C1 segment of cervical spinal cord (tissue), 14 donors: Measurements from ENCODE around the gene ITGA3.

Experiments used
- DNase-seq, 14 donors: peaks; one replicate each; lab custom pipeline; 2025; lab: John Stamatoyannopoulos, UW

ITGA3 gene

DNA sequence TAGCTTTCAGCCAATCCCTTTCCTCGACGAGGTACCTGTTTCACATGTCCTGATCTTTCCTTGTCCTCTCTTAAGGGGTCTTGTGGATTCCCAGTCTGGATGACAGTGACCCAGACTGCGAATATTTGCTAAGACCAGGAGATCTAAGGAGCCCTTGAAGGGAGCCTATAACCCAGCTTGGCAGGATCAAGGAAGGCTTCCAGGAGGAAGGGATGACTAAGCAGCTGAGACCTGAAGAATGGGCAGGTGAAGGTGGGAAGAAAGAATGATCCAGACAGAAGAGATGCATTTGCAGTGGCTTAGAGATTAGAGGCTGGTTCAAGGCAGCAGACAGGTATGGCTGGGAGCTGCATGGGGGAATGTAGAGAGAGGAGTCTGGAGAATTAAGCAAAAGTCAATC, 37.3 kb downstream of the ITGA3 start:
- no peak for DNase-seq

DNA sequence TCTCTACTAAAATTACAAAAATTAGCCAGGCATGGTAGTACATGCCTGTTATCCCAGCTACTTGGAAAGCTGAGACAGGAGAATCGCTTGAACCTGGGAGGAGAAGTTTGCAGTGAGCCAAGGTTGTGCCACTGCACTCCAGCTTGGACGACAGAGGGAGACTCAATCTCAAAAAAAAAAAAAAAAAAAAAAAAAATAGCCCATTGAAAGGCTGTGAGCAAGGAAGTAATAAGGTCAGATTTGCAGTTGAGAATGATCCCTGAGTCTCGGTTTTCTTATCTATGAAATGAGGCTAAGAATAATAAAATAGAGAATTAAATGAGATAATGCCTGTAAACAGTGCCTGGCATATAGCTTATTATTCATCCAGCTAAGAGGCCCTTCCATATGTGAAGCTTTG, 37.9 kb downstream of the ITGA3 start:
- no peak for DNase-seq

DNA sequence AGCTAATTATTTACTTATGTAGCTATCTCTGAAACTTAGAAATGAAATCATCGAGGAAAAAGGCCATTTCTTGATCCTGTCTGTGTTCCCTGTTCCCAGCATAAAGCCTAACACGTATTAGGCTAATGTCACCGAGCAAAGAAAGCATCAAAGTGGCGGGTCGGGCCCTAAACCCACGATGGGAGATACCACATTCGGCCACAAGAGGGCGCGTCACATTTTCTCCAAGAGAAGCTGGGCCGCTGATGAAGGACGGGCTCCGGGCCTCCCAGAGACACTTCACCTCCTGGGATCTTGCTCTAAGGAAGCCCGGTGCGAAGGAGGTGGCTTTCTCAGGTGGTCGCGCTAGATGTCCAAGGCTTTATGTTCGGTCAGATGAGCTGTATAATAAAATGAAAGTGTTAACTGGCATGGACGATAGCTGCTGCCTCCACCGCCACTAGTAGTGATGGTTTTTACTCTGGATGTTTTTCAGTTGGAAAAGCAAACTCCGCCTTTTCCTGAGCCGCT, 38.4 kb downstream of the ITGA3 start:
- DNase-seq, result peak; percentile 44 to 90 (median 82)

DNA sequence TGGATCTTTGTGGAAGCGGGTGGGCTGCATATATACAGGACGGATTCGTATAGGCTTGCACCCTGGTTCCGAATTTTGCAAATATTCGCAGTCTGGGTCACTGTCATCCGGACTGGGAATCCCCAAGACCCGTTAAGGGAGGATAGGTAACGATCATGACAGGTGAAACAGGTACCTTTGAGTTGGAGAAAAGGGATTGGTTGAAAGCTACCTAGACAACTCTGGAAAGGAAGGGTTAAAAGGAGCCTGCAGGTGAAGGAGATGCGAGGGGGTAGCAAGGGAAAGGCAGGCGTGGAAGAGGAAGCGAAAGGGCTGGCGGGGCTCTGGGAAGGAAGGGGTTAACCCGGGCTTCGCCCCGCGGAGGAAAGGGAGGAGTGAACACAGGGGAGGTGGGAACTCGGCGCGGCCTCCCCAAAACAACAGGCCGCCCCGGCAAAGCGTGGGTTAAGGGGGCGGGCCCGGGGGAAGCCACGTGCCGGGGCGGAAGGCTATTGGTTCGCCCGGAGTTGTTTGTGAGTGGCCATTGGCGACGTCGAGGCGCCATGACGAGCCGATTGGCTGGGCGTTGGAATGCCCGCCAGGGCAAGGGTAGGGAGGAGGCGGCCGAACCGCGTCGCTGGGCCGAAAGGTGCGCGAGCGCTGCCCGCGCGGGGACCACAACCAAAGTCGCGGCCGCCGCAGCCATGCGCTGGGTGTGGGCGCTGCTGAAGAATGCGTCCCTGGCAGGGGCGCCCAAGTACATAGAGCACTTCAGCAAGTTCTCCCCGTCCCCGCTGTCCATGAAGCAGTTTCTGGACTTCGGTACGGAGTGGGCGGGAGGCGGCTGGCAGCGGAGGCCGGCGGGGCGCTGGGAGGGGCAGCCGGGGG, 39.1 kb downstream of the ITGA3 start, which contains the start of gene PDK2:
PDK2 (plus strand) TSS at position 599 of the 867 bp plus-strand sequence; CDS start at position 684, 85 bp downstream.
- DNase-seq, result peak; percentile 74 to 97 (median 92)

DNA sequence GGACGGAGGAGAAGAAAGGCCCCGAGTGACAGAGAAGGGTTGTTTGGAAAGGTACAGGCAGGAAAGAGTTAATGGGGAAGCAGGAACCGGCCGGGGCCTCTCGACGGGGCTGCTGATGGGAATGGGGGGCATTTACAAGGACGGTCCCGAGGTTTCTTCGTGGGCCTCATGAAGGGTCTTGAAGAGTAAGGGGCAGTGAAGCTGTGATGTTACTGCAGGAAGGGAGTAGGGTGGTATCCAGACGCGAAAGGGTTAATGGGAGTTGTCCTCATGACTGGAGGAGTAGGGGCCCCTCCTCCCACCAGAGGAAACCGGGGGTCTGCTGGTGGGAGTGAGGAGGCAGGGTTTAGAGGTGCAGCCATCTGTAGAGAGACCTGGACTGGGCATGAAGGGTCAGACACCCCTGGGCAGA, 39.7 kb downstream of the ITGA3 start:
- DNase-seq, result peak in 4 of 14 donors; percentile 49 to 60 (median 51)

DNA sequence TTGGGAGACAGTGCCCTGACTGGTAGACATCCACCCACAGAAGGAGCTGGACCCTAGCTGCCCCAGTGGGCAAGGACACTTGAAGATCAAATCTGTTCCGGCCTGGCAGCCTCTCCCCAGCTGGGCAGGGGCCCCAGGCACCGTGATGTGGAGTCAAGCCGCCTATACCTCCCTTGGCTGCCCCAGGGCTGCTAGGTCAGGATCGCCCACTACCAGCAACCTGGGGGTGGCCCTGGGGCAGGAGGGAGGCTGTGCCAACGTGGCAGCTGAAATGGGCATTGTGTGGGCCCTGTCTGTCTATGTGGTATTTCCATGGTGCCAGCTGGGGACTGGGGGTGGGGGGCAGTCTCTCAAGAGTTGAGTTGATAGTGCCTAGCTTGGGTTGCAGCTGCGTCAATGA, 40.2 kb downstream of the ITGA3 start:
- DNase-seq, result peak in 2 of 14 donors; percentile 24 to 49

DNA sequence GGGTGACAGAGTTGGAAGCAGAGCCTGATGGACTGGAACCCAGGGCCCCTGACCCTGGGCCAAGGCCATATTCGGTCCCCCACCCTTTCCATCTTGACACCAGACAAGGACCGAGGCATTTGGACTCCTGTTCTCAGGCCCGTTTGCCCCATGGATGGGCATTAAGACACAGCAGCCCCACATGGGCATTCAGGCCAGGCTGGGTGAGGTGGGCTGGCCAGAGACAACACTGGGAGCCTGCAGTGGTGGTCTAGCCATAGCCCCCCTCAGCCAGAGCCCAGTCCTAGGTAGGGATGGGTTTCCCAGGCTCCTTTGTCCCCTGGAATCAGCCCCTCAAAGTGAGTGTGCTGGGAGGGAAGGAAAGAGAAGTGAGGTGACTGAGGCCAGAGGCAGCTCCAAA, 40.8 kb downstream of the ITGA3 start:
- no peak for DNase-seq

DNA sequence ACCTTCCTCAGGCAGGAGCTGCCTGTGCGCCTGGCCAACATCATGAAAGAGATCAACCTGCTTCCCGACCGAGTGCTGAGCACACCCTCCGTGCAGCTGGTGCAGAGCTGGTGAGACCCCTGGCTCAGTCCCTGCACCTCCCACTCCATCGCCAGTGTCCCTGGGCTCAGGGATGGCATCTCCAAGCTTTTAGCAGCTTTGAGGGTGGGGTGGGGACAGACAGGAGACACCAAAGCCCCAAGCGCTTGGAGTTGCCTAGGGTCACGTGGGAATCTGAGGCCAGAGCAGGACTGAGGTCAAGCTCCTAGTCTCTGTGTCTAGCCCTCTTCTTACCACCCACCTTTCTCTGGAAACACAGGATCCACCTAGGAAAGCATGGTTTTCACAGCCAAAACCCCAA, 41.5 kb downstream of the ITGA3 start:
- DNase-seq, result no peak

DNA sequence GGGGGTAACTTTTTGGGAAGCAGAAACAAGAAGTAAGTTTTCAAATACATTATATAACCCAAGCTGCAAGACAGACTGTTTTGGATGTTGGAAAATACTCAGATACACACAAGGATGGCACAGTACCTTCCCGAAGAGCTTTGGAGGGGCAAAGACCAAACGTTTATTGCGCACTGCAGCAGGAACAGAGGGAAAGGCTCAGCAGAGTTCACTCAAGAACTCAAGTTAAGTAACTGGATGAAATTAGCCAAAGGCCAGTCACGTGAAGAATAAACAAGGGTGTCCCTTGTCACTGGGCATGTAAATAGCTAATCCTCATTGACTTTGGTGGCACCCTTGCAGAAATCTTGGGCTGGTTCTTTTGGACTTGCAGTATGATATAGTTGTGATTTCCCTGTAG, 42.0 kb downstream of the ITGA3 start:
- no peak for DNase-seq

DNA sequence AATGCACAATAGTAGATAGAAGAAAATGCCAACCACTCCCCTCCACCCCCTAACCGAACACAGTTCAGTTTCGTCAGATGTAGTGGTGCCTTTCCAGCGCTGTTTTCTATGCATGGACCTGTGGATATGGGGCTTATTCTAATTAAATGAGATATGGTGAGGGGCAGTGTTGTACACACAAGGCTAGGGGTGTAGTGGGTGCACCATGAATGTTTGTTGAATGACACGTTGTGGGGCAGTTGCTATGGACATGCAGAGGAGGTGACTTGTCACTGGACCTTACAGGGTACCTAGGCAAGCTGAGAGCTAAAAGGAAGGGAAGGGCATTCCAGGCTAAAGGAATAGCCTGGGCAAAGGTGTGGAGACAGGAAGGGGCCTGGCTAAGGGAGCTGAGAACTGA, 42.7 kb downstream of the ITGA3 start:
- no peak for DNase-seq

DNA sequence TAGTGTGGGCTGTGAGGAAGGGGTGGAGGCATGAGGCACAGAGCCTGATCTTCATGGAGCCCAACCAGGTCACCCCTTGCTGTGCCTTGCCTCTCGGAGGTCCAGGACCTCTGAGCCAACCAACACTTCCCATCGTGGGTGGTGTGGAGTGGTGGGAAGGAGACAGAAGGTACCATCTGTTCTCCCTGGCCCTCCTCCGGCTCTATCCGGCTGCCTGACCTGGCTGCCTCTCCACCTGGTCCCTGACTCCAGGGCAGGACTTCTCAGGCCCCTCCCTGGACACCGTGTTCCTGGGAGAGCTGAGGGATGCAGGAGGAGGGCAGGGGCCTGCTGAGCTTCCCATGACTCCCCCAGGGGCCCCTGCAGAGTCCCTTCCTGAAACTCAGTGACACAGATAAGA, 43.1 kb downstream of the ITGA3 start:
- DNase-seq, result peak in 2 of 14 donors; percentile 20 to 93

DNA sequence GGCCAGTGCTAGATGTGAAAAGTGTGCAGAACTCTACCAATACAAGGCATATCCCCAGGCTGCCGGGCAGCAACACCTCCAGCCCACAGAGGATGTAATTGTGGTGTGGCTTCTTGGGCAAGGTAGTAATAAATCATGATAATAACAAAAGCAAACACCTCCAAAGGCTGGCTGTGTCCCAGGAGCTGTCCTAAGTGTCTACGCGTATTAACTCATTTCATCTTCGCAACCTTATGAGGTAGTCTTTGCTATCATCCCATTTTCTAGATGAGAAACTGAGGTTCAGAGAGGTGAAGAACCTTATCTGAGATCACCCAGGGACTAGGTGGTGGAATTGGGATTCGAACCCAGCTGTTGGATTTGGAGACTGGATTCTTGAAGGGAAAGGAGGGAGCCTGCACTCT, 44.6 kb downstream of the ITGA3 start:
- DNase-seq, result no peak

DNA sequence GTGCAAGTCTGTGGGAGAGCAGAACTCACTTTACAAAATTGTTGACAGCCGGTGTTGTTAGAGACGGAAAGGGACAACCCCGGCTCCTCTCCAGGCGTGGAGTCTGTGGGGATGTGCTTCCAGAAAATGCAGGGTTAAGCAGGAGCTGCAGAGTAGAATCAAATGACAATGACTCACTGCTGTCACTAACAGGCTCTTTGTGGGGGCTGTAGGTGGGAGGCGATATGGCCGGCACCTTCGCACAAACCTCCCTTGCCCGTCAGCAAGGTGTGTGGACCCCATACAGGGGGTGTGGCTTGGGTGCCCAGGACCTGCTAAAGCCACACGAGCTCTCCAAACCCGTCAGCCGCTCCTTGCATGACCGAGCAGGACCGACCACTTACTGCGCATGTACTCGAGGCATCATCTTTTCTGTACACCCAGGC, 45.0 kb downstream of the ITGA3 start:
- DNase-seq, result peak in 1 of 14 donors; percentile 70

DNA sequence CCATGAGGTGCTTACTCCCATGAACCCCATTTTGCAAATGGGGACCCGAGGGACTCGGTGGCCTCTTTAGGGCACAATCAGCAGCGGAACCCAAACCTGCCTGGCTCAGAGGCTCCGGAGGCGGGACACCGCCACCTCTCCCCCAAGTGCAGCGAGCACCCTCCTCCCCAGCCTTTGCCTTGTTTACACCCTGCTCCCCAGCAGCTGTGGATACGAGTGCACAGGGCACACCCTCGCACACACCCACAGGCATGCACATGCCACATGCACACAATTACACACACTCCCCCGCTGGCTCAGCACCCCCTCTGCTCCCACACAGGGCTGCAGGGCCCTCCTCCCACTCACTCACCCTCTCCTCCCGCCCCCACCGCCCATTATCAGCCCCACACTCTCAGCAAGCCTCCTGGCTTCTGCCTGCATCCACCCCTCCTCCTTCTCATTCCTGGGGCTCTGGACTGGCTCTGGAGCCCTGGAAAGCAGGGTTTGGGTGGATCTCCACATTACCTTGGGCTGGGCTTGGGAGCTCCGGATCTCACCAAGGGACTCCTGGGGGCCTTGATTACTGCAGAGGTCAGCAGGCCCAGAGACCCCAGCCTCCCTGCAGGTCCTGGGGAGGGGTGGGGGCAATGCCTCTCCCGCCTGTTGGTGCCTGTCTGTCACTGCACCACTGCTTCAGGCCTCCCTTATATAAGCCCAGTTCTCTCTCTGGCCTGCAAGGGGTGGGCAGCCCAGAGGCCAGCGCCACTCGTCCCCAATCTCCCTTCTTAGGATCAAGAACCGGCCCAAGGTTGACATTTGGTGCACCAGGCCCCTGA, 45.6 kb downstream of the ITGA3 start:
- DNase-seq, result no peak

DNA sequence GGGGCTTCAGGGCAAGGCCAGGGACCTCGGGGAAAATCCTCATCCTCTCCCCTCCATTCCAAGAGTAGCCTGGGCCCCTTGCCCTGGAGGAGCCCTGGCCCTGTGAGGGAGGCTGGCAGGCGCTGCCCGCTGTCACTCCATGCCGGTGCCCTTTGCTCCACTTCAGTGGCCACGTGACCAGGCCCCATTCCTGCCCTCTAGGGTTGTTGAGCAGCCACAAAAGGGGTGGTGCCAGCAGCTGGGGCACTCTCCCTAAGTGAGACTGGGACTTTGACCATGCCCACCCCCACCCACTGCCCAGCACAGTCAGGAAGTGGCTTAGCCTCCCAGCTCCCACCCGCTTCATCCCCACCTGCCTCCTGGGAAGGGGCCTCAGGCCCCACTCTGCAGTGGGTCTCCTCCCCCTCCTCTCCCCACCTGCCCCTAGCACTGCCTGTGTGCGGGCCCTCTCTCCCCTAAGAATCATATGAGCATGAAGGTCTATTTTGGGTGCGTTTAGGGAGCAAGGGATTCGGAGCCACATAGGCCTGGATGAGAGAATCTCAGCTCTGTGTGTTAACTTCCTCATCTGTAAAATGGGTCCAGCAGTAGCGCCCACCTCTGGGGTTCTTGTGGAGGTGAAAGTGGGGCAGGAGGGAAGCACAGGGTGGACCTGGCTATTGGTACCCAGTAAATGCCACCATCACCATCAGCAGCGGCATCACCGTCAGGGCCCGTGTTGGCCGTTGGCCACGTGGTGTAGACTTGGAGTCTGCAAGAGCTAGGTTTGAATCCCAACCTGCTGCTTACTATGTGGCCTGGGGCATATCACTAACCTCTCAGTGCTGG, 46.5 kb downstream of the ITGA3 start:
- peak in 10 of 14 donors; percentile 15 to 71 (median 32) for DNase-seq

DNA sequence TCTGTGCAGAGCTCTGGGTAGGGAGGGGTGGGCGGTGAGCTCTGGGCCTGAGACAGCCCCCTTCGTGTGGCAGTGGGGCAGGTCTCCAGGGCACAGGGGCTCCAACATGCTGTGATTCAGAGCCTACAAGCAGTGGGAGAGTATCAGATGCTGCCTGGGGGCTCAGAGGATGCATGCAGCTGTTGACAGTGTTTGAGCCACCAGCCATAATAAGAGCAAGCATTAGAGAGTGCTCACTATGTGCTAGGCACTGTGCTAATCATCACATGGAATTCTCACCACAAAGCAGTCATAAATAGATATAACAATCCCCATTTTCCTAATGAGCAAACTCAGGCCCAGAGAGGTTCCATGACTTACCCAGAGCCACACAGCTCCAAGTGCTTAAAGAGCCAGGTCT, 47.3 kb downstream of the ITGA3 start:
- DNase-seq, result no peak

DNA sequence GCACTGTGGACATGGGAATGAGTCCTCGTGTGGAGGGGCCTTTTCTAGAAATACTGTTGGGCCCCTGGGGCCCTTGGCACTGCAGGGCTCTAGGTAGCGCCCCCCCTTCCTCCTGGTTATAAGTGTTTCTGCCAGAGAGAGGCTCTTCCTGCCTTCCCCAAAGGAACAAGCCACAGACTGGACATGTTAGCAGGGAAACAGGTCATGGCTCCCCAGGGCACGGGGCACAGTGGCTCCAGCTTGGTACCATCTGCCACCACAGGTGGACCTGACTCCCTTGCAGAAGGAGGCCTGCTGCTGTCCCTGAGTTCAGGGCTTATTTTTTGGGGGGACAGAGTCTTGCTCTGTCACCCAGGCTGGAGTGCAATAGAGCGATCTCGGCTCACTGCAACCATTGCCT, 48.0 kb downstream of the ITGA3 start:
- DNase-seq, result peak in 1 of 14 donors; percentile 91

DNA sequence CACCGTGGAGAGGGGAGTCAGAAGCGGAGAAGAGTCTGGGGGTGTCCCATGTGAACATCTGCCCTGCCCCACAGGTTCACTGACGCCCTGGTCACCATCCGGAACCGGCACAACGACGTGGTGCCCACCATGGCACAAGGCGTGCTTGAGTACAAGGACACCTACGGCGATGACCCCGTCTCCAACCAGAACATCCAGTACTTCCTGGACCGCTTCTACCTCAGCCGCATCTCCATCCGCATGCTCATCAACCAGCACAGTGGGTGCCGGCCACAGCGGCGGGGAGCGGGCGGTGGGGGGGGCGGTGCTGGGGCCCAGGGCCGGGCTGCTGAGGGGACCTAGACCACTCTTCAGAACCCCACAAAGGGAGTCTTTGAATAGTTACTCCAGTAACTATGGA, 49.9 kb downstream of the ITGA3 start:
- no peak for DNase-seq

DNA sequence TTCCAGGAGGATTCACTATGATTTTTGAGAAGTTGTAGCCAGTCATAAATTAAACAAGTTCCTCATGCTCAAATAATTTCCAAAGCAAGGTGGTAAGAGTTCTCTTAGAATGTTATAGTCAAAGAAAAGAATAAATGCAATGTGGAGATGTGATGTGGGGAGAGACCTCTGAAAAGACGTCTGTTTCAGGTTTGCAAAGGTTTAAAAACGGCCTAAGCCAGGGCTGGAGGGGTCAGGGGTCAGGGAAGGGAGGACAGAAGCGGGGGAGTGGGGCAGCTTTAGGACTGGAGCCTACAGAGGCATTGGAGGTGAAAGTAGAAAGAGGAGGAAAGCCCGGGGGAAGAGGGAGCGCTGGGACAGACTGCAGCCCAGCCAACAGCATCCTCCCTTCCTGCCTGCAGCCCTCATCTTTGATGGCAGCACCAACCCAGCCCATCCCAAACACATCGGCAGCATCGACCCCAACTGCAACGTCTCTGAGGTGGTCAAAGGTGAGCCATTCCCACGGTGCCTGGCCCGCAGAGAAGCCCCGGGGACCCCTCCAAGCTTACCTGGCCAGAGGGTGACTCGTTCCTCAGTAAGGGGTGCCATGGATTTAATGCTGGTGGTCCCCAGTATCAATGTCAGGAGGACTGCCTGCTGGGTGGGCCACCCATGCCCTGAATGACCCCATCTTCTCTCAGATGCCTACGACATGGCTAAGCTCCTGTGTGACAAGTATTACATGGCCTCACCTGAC, 50.7 kb downstream of the ITGA3 start:
- DNase-seq, result no peak

DNA sequence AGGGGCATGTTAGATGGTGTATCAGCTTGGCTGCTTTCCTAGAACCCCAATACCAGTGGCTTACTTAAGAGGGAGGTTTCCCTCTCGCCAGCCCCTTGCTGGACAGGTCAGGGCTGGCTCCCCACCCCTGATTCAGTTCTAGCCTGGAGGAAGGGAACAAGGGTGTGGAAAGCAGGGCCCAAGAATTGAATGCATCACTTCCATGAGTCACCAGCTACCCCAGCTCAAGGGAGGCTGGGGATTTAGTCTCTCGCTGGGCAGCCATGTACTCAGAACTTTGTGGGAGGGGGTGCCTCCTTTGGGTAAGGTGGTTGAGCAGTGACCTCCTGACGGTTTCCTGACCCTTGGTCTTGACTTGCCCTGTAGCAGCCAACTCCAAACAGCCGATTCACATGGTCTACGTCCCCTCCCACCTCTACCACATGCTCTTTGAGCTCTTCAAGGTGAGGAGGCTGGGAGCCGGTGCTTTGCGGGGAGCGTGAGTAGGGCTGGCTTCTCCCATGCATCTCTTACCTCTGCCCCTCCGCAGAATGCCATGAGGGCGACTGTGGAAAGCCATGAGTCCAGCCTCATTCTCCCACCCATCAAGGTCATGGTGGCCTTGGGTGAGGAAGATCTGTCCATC, 52.0 kb downstream of the ITGA3 start:
- DNase-seq, result no peak
